ENCODE results near the gene ADCY6. TPM values are rescaled to one million over a fixed set of nuclear protein-coding genes. Genes with fewer than 3 reads are reported as not detected.

Gene ADCY6
- 120 and 128 TPM in 2 replicates for total RNA-seq
- long read RNA-seq, full-length matches to known transcripts: 1 of 50 reads
- long read RNA-seq, partial matches to known transcripts: 16 of 50 reads
- long read RNA-seq, other reads (novel, unspliced or antisense): 33 of 50 reads

DNA sequence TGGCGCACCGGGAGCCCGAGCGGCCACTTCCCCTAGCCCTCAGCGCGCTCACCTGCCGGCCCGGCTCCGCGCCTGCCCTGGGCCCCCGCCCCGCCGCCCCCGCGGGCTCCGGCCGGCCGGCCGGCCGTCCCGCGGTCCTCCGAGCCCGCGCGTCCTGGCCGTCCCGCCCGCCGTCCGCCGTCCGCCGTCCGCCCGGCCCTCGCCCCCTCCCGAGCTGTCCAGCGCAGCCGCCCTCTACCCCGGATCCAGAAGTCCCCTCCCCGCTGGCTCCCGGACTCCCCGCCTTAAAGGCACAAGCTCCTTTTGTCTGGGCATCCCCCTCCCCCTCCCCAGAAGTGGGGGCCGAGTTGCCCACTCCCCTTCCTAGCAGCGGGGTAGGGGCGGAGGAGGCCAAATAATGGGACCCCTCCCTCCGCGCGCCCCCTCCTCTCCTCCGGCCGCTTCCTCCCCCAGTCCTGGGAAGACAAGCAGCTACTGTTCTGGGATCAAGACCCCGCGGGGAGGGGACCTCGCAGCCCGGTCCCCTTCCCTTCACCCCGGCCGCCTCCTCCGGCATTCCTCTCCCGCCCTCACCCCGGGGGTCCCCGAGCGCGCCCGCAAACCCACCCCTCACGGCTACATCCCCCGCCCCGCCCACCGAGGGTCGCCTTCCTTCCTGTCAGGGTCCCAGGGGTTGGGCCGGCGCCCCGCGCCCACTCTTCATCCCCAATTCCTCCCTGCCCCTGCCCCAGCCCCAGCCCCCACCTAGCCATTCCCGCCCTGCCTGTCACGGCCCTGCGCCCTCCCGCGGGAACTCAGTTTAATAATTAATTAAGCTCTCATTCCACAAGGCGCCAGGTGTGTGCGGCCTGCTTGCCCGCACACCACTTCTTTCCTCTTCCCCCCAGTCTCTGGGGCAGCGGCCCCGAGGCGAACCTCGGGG, at the start of gene ADCY6:
TSS of gene ADCY6 (minus strand) at position 236 of the 922 bp plus-strand sequence. CDS start 5,655 bp downstream, outside the sequence.
- peak within 1 kb of the TSS; percentile 97 for H3K27ac Mint-ChIP-seq
- no peaks in the 10 kb centered on the region for H3K27me3 Mint-ChIP-seq
- no peaks in the 10 kb centered on the region for H3K36me3 Mint-ChIP-seq (ENCODE audit: insufficient read depth)
- TF ChIP-seq, protein P1, sequence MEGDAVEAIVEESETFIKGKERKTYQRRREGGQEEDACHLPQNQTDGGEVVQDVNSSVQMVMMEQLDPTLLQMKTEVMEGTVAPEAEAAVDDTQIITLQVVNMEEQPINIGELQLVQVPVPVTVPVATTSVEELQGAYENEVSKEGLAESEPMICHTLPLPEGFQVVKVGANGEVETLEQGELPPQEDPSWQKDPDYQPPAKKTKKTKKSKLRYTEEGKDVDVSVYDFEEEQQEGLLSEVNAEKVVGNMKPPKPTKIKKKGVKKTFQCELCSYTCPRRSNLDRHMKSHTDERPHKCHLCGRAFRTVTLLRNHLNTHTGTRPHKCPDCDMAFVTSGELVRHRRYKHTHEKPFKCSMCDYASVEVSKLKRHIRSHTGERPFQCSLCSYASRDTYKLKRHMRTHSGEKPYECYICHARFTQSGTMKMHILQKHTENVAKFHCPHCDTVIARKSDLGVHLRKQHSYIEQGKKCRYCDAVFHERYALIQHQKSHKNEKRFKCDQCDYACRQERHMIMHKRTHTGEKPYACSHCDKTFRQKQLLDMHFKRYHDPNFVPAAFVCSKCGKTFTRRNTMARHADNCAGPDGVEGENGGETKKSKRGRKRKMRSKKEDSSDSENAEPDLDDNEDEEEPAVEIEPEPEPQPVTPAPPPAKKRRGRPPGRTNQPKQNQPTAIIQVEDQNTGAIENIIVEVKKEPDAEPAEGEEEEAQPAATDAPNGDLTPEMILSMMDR (IDR thresholded peaks at IDR 0.05; ENCODE audit: unreplicated experiment): no peak
- peak within 1 kb of the TSS; percentile 94 for H3K4me3 Mint-ChIP-seq (ENCODE audit: low read depth)
- H3K9me3 Mint-ChIP-seq (ENCODE audit: low read depth): no peaks in the 10 kb centered on the region
- DNase-seq (ENCODE audit: low spot score, unreplicated experiment): peak; percentile 81
- H3K4me1 Mint-ChIP-seq (ENCODE audit: low read depth): peaks cover 33% of the 10 kb centered on the region

DNA sequence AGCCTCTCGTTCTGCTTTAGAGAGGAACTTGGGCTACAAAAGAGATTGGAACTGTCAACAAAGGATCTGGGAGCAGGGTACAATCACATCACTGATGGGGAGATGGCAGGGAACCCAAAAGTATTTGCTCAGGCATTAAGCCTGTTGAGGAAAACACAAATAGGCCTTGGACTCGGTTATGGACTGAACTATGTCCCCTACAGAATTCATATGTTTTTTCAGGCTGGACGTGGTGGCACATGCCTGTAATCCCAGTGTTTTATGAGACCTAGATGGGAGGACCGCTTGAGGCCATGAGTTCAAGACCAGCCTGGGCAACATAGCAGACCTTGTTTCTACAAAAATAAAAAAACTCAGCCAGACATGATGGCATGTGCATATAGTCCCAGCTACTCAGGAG, 49.2 kb upstream of the ADCY6 start:
- DNase-seq (ENCODE audit: low spot score, unreplicated experiment): no peak
- Mint-ChIP-seq H3K9me3 (ENCODE audit: low read depth) (no peaks in the 10 kb centered on the region), H3K27ac (no peak overlapping the region), H3K27me3 (no peaks in the 10 kb centered on the region), H3K36me3 (ENCODE audit: insufficient read depth) (peaks cover 26% of the 10 kb centered on the region), H3K4me3 (ENCODE audit: low read depth) (no peak overlapping the region), H3K4me1 (ENCODE audit: low read depth) (no peaks in the 10 kb centered on the region)
- TF ChIP-seq, protein P1 (IDR thresholded peaks at IDR 0.05; ENCODE audit: unreplicated experiment): no peak

DNA sequence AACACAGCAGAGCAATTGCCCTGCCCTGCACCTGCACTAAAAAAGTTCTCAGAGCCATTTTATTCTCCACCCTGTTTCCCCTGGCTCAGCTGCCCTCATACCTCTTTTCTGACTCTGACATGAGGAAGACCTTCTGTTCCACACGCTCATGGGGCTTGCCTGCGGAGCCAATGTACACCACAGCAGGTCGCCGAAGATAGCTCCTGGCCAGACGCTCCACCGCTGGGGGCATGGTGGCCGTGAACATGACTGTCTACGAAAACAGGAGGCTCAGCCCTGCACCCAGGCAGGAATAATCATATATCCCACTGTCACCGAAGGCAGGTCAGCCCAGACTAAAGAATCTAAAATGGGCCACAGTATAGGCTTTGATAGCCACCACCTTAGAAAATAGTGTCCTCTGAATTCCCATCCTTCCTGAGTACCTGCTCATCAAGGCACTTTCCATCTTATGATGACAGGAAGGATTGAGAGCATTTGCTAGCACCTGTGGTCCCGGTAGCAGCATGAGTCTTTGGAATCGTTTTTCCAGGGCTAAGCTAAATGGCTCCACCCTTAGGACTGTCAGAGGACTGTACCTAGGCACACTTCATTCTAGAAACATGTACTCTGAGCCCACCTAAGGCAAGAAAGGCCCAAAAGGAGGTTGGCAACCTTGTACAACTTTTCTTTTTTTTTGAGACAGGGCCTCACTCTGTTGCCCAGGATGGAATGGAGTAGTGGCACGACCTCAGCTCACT, 43.6 kb upstream of the ADCY6 start:
- no peak for DNase-seq (ENCODE audit: low spot score, unreplicated experiment)
- TF ChIP-seq, protein P1 (IDR thresholded peaks at IDR 0.05; ENCODE audit: unreplicated experiment): no peak
- Mint-ChIP-seq H3K36me3 (ENCODE audit: insufficient read depth) (peaks cover 28% of the 10 kb centered on the region), H3K9me3 (ENCODE audit: low read depth) (no peaks in the 10 kb centered on the region), H3K27me3 (no peaks in the 10 kb centered on the region), H3K4me1 (ENCODE audit: low read depth) (no peaks in the 10 kb centered on the region), H3K27ac (no peak overlapping the region), H3K4me3 (ENCODE audit: low read depth) (no peak overlapping the region)

DNA sequence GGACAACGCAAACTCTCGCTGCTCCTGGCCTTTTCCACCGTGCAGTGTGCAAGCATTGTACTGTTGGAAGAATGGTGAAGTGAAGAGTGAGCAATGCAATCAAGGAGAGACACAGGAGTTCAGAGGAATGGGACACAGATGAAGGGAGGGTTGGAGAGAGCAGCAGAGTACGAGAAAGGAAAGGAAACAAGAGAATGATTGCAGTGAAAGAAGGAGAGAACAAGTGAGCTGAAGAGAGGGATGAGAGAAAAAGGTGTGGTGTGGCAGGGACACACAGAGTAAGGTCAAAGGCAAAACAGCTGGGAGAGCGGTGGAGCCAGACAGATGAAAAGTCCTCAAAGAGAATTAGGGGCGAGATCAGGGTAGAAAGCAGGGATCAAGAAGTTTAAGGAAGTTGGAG, 42.4 kb upstream of the ADCY6 start:
- TF ChIP-seq, protein P1 (IDR thresholded peaks at IDR 0.05; ENCODE audit: unreplicated experiment): no peak
- Mint-ChIP-seq H3K9me3 (ENCODE audit: low read depth) (no peaks in the 10 kb centered on the region), H3K4me1 (ENCODE audit: low read depth) (no peaks in the 10 kb centered on the region), H3K27ac (no peak overlapping the region), H3K4me3 (ENCODE audit: low read depth) (no peak overlapping the region), H3K27me3 (no peaks in the 10 kb centered on the region), H3K36me3 (ENCODE audit: insufficient read depth) (peaks cover 24% of the 10 kb centered on the region)
- DNase-seq (ENCODE audit: low spot score, unreplicated experiment): no peak
